KOPT-K1 (cell line): ENCODE measurements around the gene STOM.

Source experiments
- H3K27ac ChIP-seq: fragments of 200-600 bp; sonication (generic); 2 replicates; pipeline ENCODE4 v1.5.1; 2016; ENCODE audit warnings: antibody characterized with exemption, mild to moderate bottlenecking, low read depth, low read length; ENCODE audit not compliant: poor library complexity, severe bottlenecking
- H3K36me3 ChIP-seq: fragments of 200-600 bp; sonication (generic); 2 replicates; pipeline ENCODE4 v1.5.1; 2017; ENCODE audit warnings: antibody characterized with exemption, mild to moderate bottlenecking, low read length, moderate library complexity; ENCODE audit not compliant: insufficient read depth
- H3K9me3 ChIP-seq: fragments of 200-600 bp; sonication (generic); 2 replicates; pipeline ENCODE4 v1.5.1; 2017; ENCODE audit warnings: antibody characterized with exemption, low read length, mild to moderate bottlenecking; ENCODE audit not compliant: insufficient read depth, poor library complexity, severe bottlenecking

Gene STOM

DNA sequence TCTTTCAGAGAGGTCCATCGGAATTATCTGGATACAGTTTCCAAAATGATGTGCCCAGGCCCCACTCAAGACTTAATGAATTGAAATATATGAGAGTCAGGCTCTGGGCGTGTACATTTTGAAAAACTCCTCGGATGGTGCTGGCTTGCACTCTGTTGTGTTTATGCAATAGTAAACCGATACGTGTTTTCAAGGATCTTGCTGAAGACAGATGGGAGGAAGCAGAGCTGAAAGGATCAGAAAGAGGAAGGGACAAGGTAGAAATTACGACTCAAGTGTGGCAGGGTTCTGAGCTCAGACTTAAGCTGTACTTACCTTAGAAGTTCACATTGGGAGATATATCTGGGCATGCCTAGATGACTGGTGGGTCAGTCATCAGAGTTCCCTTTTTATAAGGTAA, 13.7 kb upstream of the STOM start:
- Histone ChIP-seq H3K9me3 (no peaks in the 10 kb centered on the region), H3K27ac (no peak overlapping the region), H3K36me3 (no peaks in the 10 kb centered on the region)

DNA sequence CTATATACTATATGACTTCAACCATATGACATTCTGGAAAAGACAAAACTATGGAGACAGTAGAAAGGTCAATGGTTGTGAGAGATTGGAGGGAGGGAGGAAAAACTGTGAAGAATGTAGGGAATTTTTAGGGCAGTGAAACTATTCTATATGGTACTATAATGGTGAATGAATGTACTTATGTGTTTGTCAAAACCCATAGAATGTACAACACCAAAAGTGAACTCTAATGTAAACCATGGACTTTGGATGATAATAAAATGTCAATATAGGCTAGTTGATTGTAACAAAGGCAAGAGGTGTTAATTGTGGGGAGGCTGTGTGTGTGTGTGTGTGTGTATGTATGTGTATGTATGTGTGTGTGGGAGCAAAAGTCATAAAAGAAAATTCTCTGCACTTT, 10.8 kb upstream of the STOM start:
- Histone ChIP-seq H3K27ac (no peak overlapping the region), H3K9me3 (peaks cover 9% of the 10 kb centered on the region), H3K36me3 (no peaks in the 10 kb centered on the region)

DNA sequence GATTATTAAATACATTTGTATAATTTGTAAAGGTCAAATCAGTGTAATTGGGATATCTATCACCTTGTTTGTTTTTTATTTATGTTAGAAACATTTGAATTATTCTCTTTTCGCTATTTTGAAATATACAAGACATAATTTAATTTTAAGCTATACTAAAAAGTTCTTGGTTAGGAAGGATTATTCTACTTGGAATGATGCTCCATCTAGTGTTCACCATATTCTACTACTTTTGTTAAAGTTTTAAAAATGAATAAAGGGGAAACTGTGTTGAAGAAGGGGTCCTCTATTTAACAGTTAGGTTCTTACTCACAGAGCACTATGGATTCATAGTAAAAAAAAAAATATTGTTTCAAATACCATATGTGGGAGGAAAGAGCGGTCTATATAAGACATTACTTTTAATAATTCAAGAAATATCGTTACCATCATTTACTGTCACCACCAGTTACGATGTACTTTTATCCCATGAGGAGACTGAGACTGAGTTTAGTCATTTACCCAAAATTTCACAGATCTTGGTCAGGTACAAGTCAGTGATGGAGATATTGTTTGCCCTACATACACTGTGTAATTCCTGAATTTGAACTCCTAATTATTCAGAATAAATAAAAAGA, 6.3 kb upstream of the STOM start:
- Histone ChIP-seq H3K9me3 (peaks cover 9% of the 10 kb centered on the region), H3K36me3 (no peaks in the 10 kb centered on the region), H3K27ac (no peak overlapping the region)

DNA sequence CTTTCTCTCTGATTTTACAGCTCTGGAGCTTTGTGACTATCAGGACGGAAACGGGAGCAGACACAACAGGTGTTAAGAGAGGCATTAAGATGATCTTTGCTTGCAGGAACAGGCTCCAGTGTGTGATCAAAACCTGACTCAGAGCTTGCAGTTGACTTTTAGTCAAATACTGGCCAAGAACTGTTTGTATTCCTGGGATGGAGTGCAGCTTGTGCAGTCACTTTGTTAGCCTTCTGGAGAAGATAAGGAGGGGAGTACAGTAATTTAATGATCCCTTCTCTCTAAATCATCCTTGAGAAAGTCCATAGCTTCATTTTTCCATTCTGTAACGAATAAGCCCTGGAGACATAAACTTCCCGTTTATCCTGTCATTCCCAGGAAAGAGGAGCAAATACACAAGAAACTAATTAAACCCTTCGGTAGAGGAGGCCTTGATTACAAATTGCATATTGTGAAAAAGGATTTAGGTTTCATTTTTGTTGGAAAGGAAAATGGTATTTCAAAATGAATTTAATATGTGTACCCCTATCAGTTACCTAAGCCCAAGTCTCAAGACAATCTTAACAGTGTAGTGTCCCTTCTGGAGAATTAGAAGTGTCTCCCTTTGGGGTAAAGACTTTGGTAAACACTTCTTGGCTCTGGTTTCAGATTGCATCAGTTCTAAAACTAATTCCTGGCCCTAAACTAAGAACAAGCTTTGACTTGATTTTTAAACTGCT, 3.1 kb upstream of the STOM start:
- Histone ChIP-seq H3K36me3 (no peaks in the 10 kb centered on the region), H3K9me3 (peaks cover 5% of the 10 kb centered on the region), H3K27ac (no peak overlapping the region)

DNA sequence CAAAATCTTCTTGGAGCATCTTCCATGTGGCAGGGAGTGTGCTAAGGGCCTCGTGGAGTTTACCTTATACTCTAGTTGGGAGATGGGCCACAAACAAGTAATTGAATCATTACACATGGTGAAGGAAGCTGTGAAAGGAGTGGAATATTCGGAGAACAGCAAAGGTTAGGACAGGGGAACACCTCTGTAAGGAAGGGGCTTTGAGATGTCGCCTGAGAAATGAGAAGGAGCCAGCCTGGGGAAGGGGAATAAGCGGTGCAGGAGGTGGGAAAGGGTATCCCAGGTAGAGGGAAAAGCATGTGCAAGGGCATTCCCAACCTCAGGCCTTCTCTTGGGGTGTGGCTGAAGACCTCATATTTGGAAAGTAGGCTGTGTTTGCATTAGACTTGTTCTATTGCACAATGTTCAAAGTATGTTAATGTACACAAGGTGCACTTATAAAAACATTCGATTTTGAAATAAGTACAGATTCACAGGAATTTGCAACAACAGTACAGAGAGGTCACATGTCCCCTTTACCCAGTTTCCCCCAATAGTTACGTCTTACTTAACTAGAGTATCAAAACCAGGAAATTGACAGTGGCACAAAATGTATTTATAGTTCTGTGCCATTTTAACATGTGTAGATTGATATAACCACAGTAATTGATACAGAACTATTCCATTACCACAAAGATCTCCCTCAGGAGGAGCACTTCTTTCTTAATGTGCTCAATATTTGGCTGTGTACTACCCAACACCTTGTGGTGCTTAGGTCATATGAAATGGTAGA, 2.4 kb upstream of the STOM start:
- no peak overlapping the region for H3K27ac ChIP-seq
- no peaks in the 10 kb centered on the region for H3K9me3 ChIP-seq
- no peaks in the 10 kb centered on the region for H3K36me3 ChIP-seq

DNA sequence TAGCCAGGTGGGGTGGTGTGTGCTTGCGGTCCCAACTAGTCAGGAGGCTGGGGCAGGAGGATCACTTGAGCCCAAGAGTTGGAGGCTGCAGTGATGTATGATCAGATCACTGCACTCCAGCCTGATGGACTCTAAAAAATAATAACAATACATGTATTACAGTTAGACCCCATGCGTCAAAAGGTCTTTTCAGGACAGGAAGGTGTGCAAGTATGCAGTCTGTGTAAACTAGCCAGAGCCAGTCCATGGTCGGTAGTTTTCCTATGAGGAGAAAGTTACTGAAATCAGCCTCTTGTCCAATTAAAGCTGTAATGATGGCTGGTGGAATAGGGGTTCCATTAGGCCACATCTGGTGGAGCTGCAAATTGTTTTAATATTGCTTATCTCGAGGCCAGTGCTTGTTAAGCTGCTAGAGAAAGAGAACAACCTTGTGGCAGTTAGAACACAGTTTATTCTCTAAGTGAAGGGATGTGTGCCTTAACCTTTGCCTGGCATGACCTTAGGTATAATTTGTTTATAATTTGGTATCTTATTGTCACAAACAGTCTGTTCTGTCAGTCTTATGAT, 1.5 kb upstream of the STOM start:
- Histone ChIP-seq H3K36me3 (no peaks in the 10 kb centered on the region), H3K27ac (no peak overlapping the region), H3K9me3 (no peaks in the 10 kb centered on the region)

DNA sequence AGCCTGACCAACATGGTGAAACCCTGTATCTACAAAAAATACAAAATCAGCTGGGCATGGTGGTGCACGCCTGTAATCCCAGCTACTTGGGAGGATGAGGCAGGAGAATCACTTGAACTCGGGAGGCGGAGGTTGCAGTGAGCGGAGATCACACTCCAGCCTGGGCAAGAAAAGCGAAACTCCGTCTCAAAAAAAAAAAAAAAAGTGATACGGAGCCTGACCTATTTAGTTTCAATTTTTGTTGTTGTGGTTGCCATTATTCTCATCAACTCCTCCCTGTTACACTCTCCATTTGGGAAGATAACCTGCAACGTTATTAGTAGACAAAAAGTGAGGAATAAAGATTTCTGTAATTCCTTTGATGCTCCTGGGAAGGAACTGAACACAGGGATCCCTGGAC, 1.3 kb downstream of the STOM start:
- no peak overlapping the region for H3K27ac ChIP-seq
- no peaks in the 10 kb centered on the region for H3K9me3 ChIP-seq
- H3K36me3 ChIP-seq = no peaks in the 10 kb centered on the region

DNA sequence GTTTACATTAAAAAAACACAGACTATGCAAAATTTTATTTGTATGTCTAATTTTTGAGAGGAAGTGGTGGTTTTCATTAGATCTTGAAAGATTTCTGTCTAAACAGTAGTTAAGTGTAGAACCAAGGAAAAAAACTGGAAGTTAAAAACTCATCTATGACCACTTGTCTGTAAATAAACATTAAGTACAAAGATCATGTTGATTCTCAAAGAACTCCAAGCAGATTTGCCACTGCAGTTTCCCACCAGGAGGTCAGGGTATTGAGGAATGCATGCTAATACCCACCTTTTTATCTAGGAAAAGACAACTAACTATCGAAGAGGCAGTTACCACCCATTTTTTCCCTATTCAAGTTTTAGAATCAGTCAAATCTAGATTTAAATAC, 1.9 kb downstream of the STOM start:
- H3K27ac ChIP-seq = no peak overlapping the region
- H3K9me3 ChIP-seq = no peaks in the 10 kb centered on the region
- no peaks in the 10 kb centered on the region for H3K36me3 ChIP-seq

DNA sequence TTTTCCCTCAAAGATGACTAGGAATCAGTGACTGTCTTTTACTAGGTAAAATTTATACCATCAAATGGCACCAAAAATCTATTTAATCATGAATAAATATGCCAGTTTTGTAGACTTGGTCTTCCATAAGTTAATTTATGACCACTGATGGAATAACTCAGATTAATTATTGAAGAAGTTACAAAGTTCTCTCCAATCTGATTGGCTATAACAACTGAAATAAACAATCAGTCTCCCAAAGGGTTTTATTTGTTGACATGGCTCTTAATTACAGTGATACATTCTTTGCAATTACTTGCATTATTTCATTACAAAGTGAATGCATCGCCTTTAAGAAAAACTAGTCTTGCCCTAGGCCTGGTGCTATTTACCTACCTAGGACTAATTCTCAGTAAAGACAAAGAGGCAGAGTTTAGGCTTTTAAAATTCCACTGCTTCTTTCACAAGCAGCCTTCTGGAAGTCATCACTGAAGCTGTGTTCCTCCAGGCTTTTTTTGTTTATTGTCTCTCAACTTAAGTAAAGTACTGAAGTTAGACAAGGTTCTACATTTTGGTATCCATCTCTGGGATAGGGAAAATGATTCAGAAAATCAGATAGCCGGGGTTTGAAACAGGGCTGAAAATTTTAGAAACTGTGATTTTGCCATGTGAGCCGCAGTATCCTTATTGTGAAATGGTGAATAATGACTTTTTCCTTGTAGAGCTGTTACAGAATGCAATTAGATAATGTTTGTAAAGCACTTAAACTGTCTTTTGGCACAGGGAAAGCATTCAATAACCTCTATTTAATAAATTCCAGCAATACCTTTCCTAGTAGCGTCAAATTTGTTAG, 2.5 kb downstream of the STOM start:
- Histone ChIP-seq H3K27ac (no peak overlapping the region), H3K36me3 (no peaks in the 10 kb centered on the region)

DNA sequence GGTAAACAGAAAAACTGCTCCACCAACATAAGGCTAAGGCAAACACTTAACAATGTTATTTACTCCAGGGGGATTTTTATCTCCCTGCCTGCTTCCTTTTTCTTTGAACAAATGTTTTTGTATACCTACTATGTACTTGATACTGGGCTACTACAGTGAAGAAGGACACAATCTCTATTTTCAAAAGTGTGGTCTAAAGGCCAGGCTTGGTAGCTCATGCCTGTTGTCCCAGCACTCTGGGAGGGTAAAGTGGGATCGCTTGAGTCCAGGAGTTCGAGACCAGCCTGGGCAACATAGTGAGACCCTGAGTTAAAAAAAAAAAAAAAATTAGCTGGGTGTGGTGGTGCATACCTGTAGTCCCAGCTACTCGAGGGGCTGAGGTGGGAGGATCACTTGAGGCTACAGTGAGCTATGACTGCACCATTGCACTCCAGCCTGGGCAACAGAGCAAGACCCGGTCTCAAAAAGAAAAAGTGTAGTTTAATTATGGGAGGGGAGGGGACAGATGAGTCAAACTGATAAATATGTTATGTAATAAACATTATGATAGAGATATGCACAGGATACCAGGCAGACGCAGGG, 3.3 kb downstream of the STOM start:
- Histone ChIP-seq H3K27ac (no peak overlapping the region), H3K36me3 (no peaks in the 10 kb centered on the region)

More for the DNA sequence above, 2.5 kb downstream of the STOM start:
- H3K9me3 ChIP-seq = no peaks in the 10 kb centered on the region

DNA sequence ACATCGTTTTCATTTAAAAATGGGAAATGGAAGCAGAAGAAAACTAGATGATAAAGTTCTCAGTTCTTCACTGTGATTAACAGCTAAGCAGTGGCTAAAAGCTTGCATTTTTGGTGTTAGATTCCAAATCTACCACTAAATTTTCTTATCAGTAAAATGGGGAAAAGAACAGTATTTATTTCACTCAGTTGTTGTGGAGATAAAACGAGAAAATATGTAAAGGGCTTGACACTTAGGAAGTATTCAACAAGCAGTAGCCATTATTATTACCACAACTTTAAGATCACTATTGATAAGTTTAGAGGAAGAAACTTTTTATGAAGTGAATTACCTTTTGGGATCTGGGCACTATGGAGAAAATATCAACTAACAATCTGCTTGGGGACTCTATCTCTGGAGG, 4.5 kb downstream of the STOM start:
- Histone ChIP-seq H3K9me3 (no peaks in the 10 kb centered on the region), H3K27ac (no peak overlapping the region), H3K36me3 (no peaks in the 10 kb centered on the region)

More for the DNA sequence above, 3.3 kb downstream of the STOM start:
- no peaks in the 10 kb centered on the region for H3K9me3 ChIP-seq

DNA sequence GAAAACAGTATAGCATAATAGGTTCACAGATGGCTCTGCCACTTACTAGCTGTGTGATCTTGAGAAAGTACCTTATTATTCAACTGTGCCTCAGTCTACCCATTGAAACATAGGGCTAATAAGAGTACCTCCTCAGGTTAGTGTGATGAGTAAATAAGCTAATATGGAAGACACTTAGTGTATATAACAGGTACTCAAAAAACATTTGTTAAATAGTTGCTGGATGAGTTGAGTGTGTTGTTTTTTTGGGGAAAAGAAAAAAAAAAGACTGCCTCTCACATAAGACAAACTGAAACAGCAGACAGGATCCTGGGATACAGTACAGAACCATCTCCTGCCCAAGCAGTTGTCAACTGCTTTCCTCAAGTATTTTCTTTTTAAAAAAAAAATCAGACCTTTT, 5.2 kb downstream of the STOM start:
- no peak overlapping the region for H3K27ac ChIP-seq
- H3K36me3 ChIP-seq = no peaks in the 10 kb centered on the region
- H3K9me3 ChIP-seq = no peaks in the 10 kb centered on the region

DNA sequence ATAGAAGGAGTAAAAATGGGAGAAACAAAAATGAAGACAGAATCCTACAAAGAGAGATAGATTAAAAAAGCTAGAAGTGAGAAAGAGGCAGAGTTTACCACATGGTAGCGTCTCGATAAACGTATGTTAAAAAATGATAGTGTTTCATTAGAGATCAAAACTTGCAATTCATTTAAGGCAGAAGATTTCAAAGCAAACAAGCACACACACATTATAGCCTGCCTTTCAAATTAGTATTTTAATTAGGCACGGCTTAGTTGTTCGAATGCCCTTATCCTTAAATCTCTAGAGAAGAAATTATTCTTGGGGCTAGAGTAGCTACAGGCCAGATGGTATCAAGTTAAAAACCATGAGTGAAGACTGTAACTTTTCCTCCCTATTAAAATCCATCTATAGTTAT, 6.0 kb downstream of the STOM start:
- Histone ChIP-seq H3K27ac (no peak overlapping the region), H3K36me3 (no peaks in the 10 kb centered on the region), H3K9me3 (no peaks in the 10 kb centered on the region)

DNA sequence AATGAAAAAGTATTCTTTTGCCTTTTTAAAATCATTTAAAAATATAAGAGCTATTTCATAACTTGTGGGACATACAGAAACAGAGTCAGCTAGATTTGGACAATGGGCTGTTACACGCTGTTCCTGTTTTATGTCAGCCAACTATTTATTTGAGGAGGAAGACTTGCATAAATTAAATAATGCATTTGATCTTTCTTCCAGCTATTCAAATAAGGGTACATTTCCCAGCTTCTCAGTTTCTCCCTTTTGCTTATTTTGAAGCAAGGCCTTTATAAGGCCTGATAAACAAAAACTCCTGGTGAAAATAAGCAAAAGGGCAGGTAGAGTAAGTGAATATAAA, 6.5 kb downstream of the STOM start:
- Histone ChIP-seq H3K27ac (no peak overlapping the region), H3K9me3 (no peaks in the 10 kb centered on the region), H3K36me3 (no peaks in the 10 kb centered on the region)
